ENCODE measurements around the gene CYB561A3. TPM values are rescaled to one million over a fixed set of nuclear protein-coding genes. Genes with fewer than 3 reads are reported as not detected.

CYB561A3 gene
- total and polyA plus RNA-seq, 2 experiments from 2014 or later: 9.8 to 30.8 TPM

DNA sequence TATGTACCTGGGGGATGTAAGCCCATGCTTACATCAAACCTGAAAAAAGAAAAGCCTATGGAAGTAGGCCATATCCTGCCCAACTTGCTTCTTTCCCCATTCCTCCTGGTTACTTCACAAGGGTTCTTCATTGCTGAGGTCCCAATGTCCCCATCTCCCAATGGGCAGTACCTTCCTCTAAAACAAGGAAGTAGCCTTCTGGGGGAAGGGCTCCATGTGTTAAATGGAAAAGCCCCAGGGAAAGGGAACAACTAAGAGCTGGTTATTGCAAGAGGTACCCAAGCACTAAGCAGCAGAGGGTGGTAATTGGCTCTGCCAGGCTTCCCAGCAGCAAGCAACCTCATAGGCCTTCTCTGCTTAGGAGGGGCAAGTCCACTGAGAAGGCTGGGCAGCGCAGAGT lies 42.0 kb upstream of the CYB561A3 start (continued):
- TF ChIP-seq ZNF462 (CRISPR knock-in tag; IDR thresholded peaks at IDR 0.05): no peak
- no peak for TF ChIP-seq JUNB (IDR thresholded peaks at IDR 0.05; ENCODE audit: unreplicated experiment)
- no peak for TF ChIP-seq POLR2AphosphoS5 (IDR thresholded peaks at IDR 0.05; ENCODE audit: low read depth)
- no peak for TF ChIP-seq CREB1 (CRISPR knock-in tag; IDR thresholded peaks at IDR 0.05; ENCODE audit: low read depth)
- TF ChIP-seq CTCF (conservative IDR thresholded peaks at IDR 0.05; ENCODE audit: low read depth in 2 of 2): no peak
- no peak for TF ChIP-seq REST (IDR thresholded peaks at IDR 0.05; ENCODE audit: unreplicated experiment)
- no peak for TF ChIP-seq EZH2phosphoT487 (IDR thresholded peaks at IDR 0.05; ENCODE audit: unreplicated experiment)
- TF ChIP-seq NANOG (IDR thresholded peaks at IDR 0.05; ENCODE audit: borderline replicate concordance): no peak
- no peak for TF ChIP-seq STAT1 (IDR thresholded peaks at IDR 0.05; ENCODE audit: unreplicated experiment)

All from GM23338 (cell line).